ENCODE measurements around the gene ABCC9. TPM values are rescaled to one million over a fixed set of nuclear protein-coding genes. Genes with fewer than 3 reads are reported as not detected.

Gene ABCC9
- total RNA-seq, result under 1 TPM in 1 of 2 donors, not detected in 1; 0.22 TPM
- 0.53 TPM for polyA plus RNA-seq (2013, experiment 1 of 2)
- polyA plus RNA-seq (2013, experiment 2 of 2), result 0.54 TPM
- long read RNA-seq, experiment 1, result 0 reads
- long read RNA-seq, experiment 2, result 0 reads
- long read RNA-seq, experiment 3, result 0 reads
- long read RNA-seq, experiment 4, result 0 reads

GRCh38 chr12:21940549-21941505, at the start of gene ABCC9:
TSS of gene ABCC9 (minus strand) at chr12:21941426. CDS start at chr12:21936674, 4,752 bp downstream.
- Histone ChIP-seq H3K4me1 (ENCODE audit: control insufficient read depth, insufficient read depth, low read length) (no peaks in the 10 kb centered on the region), H3K9ac (ENCODE audit: extremely low read depth, low read length, poor library complexity, severe bottlenecking) (peak within 1 kb of the TSS; percentile 36), H3K9me3 (ENCODE audit: control insufficient read depth, low read length) (peaks cover 5% of the 10 kb centered on the region), H3K27me3 (ENCODE audit: control insufficient read depth, insufficient read depth, low read length, poor library complexity, severe bottlenecking) (peaks cover 43% of the 10 kb centered on the region), H3K36me3 (ENCODE audit: control insufficient read depth, insufficient read depth, low read length) (no peaks in the 10 kb centered on the region), H3K27ac (ENCODE audit: low read depth, low read length) (no peak within 1 kb of the TSS), H3K4me3 (ENCODE audit: low read length) (peak within 1 kb of the TSS; percentile 88)
- H3K9me3 Mint-ChIP-seq, result no peaks in the 10 kb centered on the region
- peaks cover 66% of the 10 kb centered on the region for H3K27me3 Mint-ChIP-seq (ENCODE audit: insufficient read depth)
- TF ChIP-seq CTCF (conservative IDR thresholded peaks at IDR 0.05), result peak; percentile 39
- 4 to 5% methylated on average over 21 to 42 of the region's 42 CpGs for WGBS, 2 experiments (ENCODE audit: insufficient coverage in 1 of 2, insufficient read length in 1 of 2)
- H3K27ac Mint-ChIP-seq, result no peak within 1 kb of the TSS
- DNase-seq, result peak; percentile 87
- H3K4me3 Mint-ChIP-seq, result peak within 1 kb of the TSS; percentile 59
- peaks cover 14% of the 10 kb centered on the region for H3K4me1 Mint-ChIP-seq
- H3K36me3 Mint-ChIP-seq (ENCODE audit: low read depth), result no peaks in the 10 kb centered on the region

GRCh38 chr12:21989819-21990412, 48.7 kb upstream of the ABCC9 start:
- Mint-ChIP-seq H3K9me3 (no peaks in the 10 kb centered on the region), H3K27ac (no peak overlapping the region), H3K4me3 (no peak overlapping the region), H3K27me3 (ENCODE audit: insufficient read depth) (no peaks in the 10 kb centered on the region), H3K36me3 (ENCODE audit: low read depth) (no peaks in the 10 kb centered on the region), H3K4me1 (peaks cover 12% of the 10 kb centered on the region)
- no peaks in the 10 kb centered on the region for H3K27me3 ChIP-seq (ENCODE audit: control insufficient read depth, insufficient read depth, low read length, poor library complexity, severe bottlenecking)
- no peaks in the 10 kb centered on the region for H3K9me3 ChIP-seq (ENCODE audit: control insufficient read depth, low read length)
- peak; percentile 91 for TF ChIP-seq CTCF (conservative IDR thresholded peaks at IDR 0.05)
- no peak overlapping the region for H3K27ac ChIP-seq (ENCODE audit: low read depth, low read length)
- H3K4me3 ChIP-seq (ENCODE audit: low read length), result no peak overlapping the region
- no peak overlapping the region for H3K9ac ChIP-seq (ENCODE audit: extremely low read depth, low read length, poor library complexity, severe bottlenecking)
- DNase-seq, result no peak
- peaks cover 5% of the 10 kb centered on the region for H3K4me1 ChIP-seq (ENCODE audit: control insufficient read depth, insufficient read depth, low read length)
- no peaks in the 10 kb centered on the region for H3K36me3 ChIP-seq (ENCODE audit: control insufficient read depth, insufficient read depth, low read length)
- 62 to 87% methylated on average over 3 to 4 of the region's 5 CpGs for WGBS, 2 experiments (ENCODE audit: insufficient coverage in 1 of 2, insufficient read length in 1 of 2)

DNA sequence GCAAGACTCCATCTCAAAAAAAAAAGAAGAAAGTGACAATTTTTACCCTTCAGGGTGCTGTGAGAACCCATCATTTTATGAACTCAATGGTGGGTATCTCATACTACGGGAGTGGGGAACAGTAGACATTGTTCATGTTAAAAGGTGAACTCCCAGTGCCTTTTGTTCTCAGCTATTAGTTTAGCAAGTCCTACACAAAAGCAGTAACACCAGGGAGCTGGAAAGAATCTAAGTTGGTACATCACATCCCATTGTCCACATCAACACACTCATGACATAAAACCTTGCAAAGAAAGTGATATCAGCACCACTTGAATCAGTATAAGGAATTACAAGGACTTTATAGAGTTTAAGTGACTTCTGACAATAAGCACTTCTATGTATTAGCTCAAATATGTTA, 47.4 kb upstream of the ABCC9 start:
- no peaks in the 10 kb centered on the region for H3K36me3 Mint-ChIP-seq (ENCODE audit: low read depth)
- no peaks in the 10 kb centered on the region for H3K27me3 Mint-ChIP-seq (ENCODE audit: insufficient read depth)
- H3K4me1 ChIP-seq (ENCODE audit: control insufficient read depth, insufficient read depth, low read length), result peaks cover 5% of the 10 kb centered on the region
- no peak overlapping the region for H3K4me3 Mint-ChIP-seq
- no peak for DNase-seq
- H3K4me1 Mint-ChIP-seq, result peaks cover 16% of the 10 kb centered on the region
- H3K27me3 ChIP-seq (ENCODE audit: control insufficient read depth, insufficient read depth, low read length, poor library complexity, severe bottlenecking), result no peaks in the 10 kb centered on the region
- no peak overlapping the region for H3K27ac ChIP-seq (ENCODE audit: low read depth, low read length)
- 75% methylated on average over 1 of the region's 1 CpG for WGBS, 2 experiments (ENCODE audit: insufficient coverage in 1 of 2, insufficient read length in 1 of 2)
- no peak overlapping the region for H3K4me3 ChIP-seq (ENCODE audit: low read length)
- no peak overlapping the region for H3K27ac Mint-ChIP-seq
- H3K9me3 Mint-ChIP-seq, result no peaks in the 10 kb centered on the region
- H3K36me3 ChIP-seq (ENCODE audit: control insufficient read depth, insufficient read depth, low read length), result no peaks in the 10 kb centered on the region
- no peak for TF ChIP-seq CTCF (conservative IDR thresholded peaks at IDR 0.05)
- H3K9ac ChIP-seq (ENCODE audit: extremely low read depth, low read length, poor library complexity, severe bottlenecking), result no peak overlapping the region
- no peaks in the 10 kb centered on the region for H3K9me3 ChIP-seq (ENCODE audit: control insufficient read depth, low read length)
